Right lobe of liver (tissue), 6 donors: Measurements from ENCODE around the gene AIMP1. TPM values are rescaled to one million over a fixed set of nuclear protein-coding genes. Genes with fewer than 3 reads are reported as not detected.

Experiments used
- ATAC-seq, 4 donors: fragments of 200-7000 bp; cut with Tn5 transposase; one replicate each; pipeline ENCODE4 v1.9.1; 2020; ENCODE audit warnings: mild to moderate bottlenecking in 4 of 4, moderate library complexity in 4 of 4
- DNase-seq, 3 donors: peaks; one replicate each; pipeline ENCODE4 v3.0.0-alpha.2; 2020
- H3K27ac ChIP-seq, 3 donors: fragments of 200-600 bp; one replicate each; pipeline ENCODE4 v1.8.0; 2022
- H3K27me3 ChIP-seq, 2 donors: fragments of 200-600 bp; one replicate each; pipeline ENCODE4 v1.8.0; 2022
- H3K36me3 ChIP-seq, 4 donors: fragments of 200-600 bp; sonication (generic) in 1 of 4; one replicate each; pipeline versions ENCODE4 v1.5.1 to v1.8.0; 2017 to 2022; ENCODE audit warnings: control low read depth in 1 of 4
- H3K4me1 ChIP-seq, 4 donors: fragments of 200-600 bp; sonication (generic) in 1 of 4; one replicate each; pipeline versions ENCODE4 v1.5.1 to v1.8.0; 2017 to 2022; ENCODE audit warnings: control low read depth in 1 of 4
- H3K4me3 ChIP-seq, 3 donors: fragments of 200-600 bp; one replicate each; pipeline ENCODE4 v1.8.0; 2022
- H3K9me3 ChIP-seq, 4 donors: fragments of 200-600 bp; sonication (generic) in 1 of 4; one replicate each; pipeline versions ENCODE4 v1.5.1 to v1.8.0; 2017 to 2022; ENCODE audit warnings: control low read depth in 1 of 4
- POLR2A ChIP-seq: fragments of 450-650 bp; IDR thresholded peaks from one replicate; pipeline ENCODE4 v1.6.1; 2017; ENCODE audit warnings: antibody characterized with exemption, mild to moderate bottlenecking
- WGBS: methylation state at CpG from one replicate; pipeline ENCODE4 v1.1.6; 2018; ENCODE audit warnings: low coverage, low lambda C conversion rate; ENCODE audit not compliant: insufficient coverage; ENCODE audit errors: missing lambda C conversion rate; 5-methylcytosine and 5-hydroxymethylcytosine counted together
- intact Hi-C, 2 donors: fragments of 100-400 bp; cut with DNase I; formaldehyde crosslinking; loops; one replicate each; pipeline versions ENCODE4 v1.11.2 to v1.14.1; 2022
- total RNA-seq, 6 experiments: library from RNA; depleted of rRNA in 2 of 6; stranded (reverse); fragments of >200 nt in 2 of 6; fragmentation: NEBNext Ultra II Directional in 3 of 6; extraction: Animal tissue kit (Norgen Biotek cat#: 25700) in 3 of 6; gene quantifications; one replicate each; pipeline versions ENCODE4 v1.1.0 to v1.2.4, GENCODE V29; 2016 to 2023
- TF ChIP-seq, protein P1 (sequence below), 4 donors: fragments of 200-600 bp in 3 of 4; fragments of 450-650 bp in 1 of 4; IDR thresholded peaks; one replicate each; pipeline versions ENCODE4 v1.5.1 to v1.8.0; 2016 to 2022; ENCODE audit warnings: antibody characterized with exemption in 4 of 4, mild to moderate bottlenecking in 2 of 4
- donor health status: DM: no; HTN: yes; CAD: no.
- donor health status: DM: no; HTN: no; CAD: no.
- donor health status: DM: no; HTN: no; CAD: no.
- donor health status: DM: no; HTN: yes; CAD: no.
- donor health status: DM: no; HTN: yes; CAD: no.

The AIMP1 gene
- total RNA-seq, 6 experiments from 2014 or later, result 15.0 to 21.2 (median 16.7) TPM

DNA sequence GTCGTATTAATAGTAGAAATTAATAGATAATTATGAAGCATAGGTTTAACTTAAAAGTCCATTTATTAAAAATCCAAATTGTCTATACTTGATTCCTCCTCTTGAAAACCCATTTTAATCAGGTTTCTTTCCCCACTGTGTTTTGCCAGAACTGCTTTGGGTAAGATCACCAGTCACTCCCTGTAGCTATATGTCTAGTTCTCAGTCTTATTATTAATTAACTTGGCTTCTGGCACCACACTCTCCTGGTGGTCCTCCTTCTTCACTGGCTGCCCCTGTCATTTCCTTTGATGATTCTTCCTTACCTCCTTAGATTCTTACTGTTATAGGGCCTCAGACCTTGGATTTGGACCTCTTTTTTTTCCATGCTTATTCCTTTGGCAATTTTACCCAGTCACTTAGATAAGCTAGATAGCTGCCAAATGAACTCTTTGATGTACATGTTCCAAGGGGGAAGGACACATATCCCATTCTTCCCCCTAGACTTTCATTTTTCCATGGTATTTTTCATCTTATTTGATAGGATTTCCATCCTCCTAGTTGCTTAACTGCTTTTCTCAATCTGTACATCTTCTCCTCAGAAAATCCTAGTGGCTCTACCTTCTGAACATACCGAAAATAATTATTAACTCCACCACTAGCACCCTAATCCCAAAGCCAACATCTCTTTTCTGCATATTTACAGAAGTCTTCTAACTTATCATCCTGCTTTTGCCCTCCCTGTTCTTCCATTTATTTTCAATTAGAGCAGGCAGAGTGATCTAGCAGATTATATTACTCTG, 27.7 kb downstream of the AIMP1 start:
- Histone ChIP-seq H3K4me1 (peaks cover 0 to 4% (median 0%) of the 10 kb centered on the region in 4 donors), H3K36me3 (peaks cover 0 to 11% (median 2%) of the 10 kb centered on the region in 4 donors), H3K27ac (no peak overlapping the region), H3K9me3 (no peaks in the 10 kb centered on the region), H3K27me3 (no peaks in the 10 kb centered on the region), H3K4me3 (no peak overlapping the region)
- ATAC-seq (no peak), DNase-seq (no peak)
- 87% methylated on average over 2 of the region's 2 CpGs for WGBS
- TF ChIP-seq POLR2A, result no peak
- TF ChIP-seq, protein P1, sequence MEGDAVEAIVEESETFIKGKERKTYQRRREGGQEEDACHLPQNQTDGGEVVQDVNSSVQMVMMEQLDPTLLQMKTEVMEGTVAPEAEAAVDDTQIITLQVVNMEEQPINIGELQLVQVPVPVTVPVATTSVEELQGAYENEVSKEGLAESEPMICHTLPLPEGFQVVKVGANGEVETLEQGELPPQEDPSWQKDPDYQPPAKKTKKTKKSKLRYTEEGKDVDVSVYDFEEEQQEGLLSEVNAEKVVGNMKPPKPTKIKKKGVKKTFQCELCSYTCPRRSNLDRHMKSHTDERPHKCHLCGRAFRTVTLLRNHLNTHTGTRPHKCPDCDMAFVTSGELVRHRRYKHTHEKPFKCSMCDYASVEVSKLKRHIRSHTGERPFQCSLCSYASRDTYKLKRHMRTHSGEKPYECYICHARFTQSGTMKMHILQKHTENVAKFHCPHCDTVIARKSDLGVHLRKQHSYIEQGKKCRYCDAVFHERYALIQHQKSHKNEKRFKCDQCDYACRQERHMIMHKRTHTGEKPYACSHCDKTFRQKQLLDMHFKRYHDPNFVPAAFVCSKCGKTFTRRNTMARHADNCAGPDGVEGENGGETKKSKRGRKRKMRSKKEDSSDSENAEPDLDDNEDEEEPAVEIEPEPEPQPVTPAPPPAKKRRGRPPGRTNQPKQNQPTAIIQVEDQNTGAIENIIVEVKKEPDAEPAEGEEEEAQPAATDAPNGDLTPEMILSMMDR (IDR thresholded peaks at IDR 0.05), result no peak
- intact Hi-C loops, result no loop called here

DNA sequence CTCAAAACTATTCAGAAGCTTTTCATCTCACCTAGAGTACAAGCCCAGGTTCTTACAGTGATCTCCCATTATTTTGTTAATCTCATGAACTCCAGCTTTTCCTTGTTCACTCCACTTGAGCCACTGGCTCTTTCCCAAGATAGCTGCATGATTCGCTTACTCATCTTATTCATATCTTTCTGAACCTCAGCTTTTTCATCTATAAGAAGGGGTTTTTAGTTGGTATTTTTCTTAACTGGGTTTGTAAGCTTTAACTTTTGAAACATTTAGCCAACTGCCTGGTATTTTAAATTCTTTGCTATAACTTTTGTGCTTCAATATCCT, 28.3 kb downstream of the AIMP1 start:
- intact Hi-C loops, result no loop called here
- ATAC-seq, result no peak
- no peaks in the 10 kb centered on the region for H3K9me3 ChIP-seq

DNA sequence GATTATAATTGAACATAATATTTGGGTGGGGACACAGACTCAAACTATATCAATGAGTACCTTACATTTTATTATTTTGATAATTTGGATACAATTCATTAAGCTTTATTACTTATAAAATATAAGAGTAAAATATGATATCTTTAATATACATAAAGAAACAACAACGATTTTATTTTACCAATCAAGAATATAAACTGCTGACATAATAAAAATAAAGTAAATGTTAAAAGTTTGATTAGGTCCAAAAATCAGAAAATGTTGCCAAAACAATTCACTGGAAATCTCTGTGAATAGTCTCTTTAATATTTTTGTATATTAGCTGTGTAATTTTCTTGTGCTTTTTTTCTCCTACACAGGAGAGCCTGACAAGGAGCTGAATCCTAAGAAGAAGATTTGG, 30.8 kb downstream of the AIMP1 start:
- Histone ChIP-seq H3K27ac (no peak overlapping the region), H3K9me3 (no peaks in the 10 kb centered on the region), H3K4me1 (peaks cover 0 to 4% (median 0%) of the 10 kb centered on the region in 4 donors), H3K36me3 (peaks cover 0 to 11% (median 2%) of the 10 kb centered on the region in 4 donors), H3K27me3 (no peaks in the 10 kb centered on the region), H3K4me3 (no peak overlapping the region)
- 73% methylated on average over 1 of the region's 1 CpG for WGBS
- ATAC-seq (no peak), DNase-seq (no peak)
- intact Hi-C loops, result no loop called here
- no peak for TF ChIP-seq POLR2A
- TF ChIP-seq, protein P1 (IDR thresholded peaks at IDR 0.05), result no peak

More for the DNA sequence above, 28.3 kb downstream of the AIMP1 start:
- no peaks in the 10 kb centered on the region for H3K27me3 ChIP-seq
- TF ChIP-seq POLR2A, result no peak
- TF ChIP-seq, protein P1 (IDR thresholded peaks at IDR 0.05), result no peak
- no peak overlapping the region for H3K4me3 ChIP-seq
- H3K27ac ChIP-seq, result no peak overlapping the region
- WGBS, result 93% methylated on average over 1 of the region's 1 CpG
- H3K36me3 ChIP-seq, result peaks cover 0 to 11% (median 2%) of the 10 kb centered on the region in 4 donors
- no peak for DNase-seq
- peaks cover 0 to 4% (median 0%) of the 10 kb centered on the region in 4 donors for H3K4me1 ChIP-seq

DNA sequence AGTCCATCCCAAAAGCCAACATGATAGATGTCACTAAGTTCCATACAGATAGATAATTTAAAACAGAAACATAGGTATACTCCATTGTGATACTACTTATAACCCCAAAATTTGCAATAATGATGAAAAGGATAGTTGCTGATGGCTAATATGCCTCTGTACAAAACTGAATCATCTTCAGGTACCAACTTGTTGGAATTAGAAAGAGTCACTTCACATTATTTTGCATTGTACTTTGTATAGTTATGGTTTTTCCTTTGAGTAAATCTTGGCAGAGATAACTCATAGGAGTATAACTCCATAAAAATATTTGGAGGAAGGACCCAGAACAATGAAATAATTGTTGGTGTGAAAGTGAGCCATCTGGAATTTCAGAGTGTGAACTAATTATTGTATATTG, 34.7 kb downstream of the AIMP1 start:
- Histone ChIP-seq H3K9me3 (no peaks in the 10 kb centered on the region), H3K4me3 (no peak overlapping the region), H3K27ac (no peak overlapping the region), H3K4me1 (peaks cover 0 to 7% (median 0%) of the 10 kb centered on the region in 4 donors), H3K27me3 (no peaks in the 10 kb centered on the region), H3K36me3 (peaks cover 0 to 11% (median 2%) of the 10 kb centered on the region in 4 donors)
- intact Hi-C loops, result no loop called here
- ATAC-seq, result no peak
- TF ChIP-seq, protein P1 (IDR thresholded peaks at IDR 0.05), result no peak
- TF ChIP-seq POLR2A, result no peak
- DNase-seq, result no peak
